ENCODE data around the gene MLXIP. TPM values are rescaled to one million over a fixed set of nuclear protein-coding genes. Genes with fewer than 3 reads are reported as not detected.

Gene MLXIP
- total and polyA plus RNA-seq, 2 of the 8 experiments (the other 6 are each of a cell fraction or from before 2014, with no cell fraction given) = 5.5 to 40.5 TPM

DNA sequence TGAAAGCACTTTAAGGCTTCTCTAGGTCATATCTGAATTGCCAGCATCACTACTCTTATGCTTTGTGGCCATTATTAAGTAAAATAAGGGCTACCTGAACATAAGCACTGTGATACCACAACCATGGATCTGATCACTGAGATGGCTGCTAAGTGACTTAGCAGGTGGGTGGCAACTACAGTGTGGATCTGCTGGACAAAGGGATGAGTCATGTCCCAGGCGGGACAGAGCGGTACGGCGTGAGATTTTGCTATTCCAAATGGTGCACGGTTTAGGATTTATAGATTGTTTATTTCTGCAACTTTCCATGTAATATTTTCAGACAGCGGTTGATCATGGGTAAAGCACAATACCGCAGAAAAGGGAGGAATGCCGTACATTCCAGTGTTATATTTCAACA lies 39.4 kb downstream of the MLXIP start:
- Histone ChIP-seq H3K79me1 (ENCODE audit: low read depth, low read length) (no peaks in the 10 kb centered on the region; the same call in 1 of the 2 replicates), H2BK20ac (ENCODE audit: low read length) (no peak overlapping the region), H2BK12ac (ENCODE audit: low read depth, low read length) (no peak overlapping the region), H4K8ac (ENCODE audit: extremely low read depth, insufficient read depth, low read length) (no peak overlapping the region), H3K56ac (replicated peaks; ENCODE audit: insufficient read length, low read depth, low read length) (no peak overlapping the region), H2BK5ac (ENCODE audit: low read depth, low read length) (no peak overlapping the region), H3K23ac (ENCODE audit: insufficient read length) (no peak overlapping the region), H3K79me2 (ENCODE audit: control insufficient read depth in 1 of 2, insufficient read depth in 2 of 2, low read length in 2 of 2) (no peaks in the 10 kb centered on the region), H3K4ac (replicated peaks; ENCODE audit: insufficient read length, low read depth, low read length) (no peak overlapping the region), H2BK120ac (replicated peaks; ENCODE audit: low read depth, low read length) (no peak overlapping the region), H4K91ac (replicated peaks; ENCODE audit: insufficient read length, low read length) (no peak overlapping the region), H3K27ac (ENCODE audit: low read depth, low read length) (no peak overlapping the region), H3K36me3 (ENCODE audit: control insufficient read depth in 2 of 4, insufficient read depth in 4 of 4, low read length in 3 of 4) (no peaks in the 10 kb centered on the region), H3K18ac (ENCODE audit: extremely low read depth, low read length) (no peak overlapping the region), H4K5ac (ENCODE audit: insufficient read length, low read depth, low read length) (no peak overlapping the region), H3K27me3 (replicated peaks in 1 of 4; ENCODE audit: control insufficient read depth in 3 of 4, extremely low read depth in 1 of 4, insufficient read depth in 3 of 4, low read length in 3 of 4) (no peaks in the 10 kb centered on the region), H3K14ac (ENCODE audit: insufficient read length) (no peak overlapping the region), H3K9ac (replicated peaks in 1 of 4; ENCODE audit: extremely low read depth in 1 of 4, low read depth in 3 of 4, low read length in 3 of 4) (no peak overlapping the region), H2AFZ (ENCODE audit: low read length) (no peak overlapping the region), H3K4me3 (ENCODE audit: extremely low read depth in 1 of 4, insufficient read depth in 2 of 4, low read depth in 3 of 4, low read length in 4 of 4) (no peak overlapping the region), H2BK15ac (ENCODE audit: low read length) (no peak overlapping the region), H3K4me2 (ENCODE audit: insufficient read depth in 1 of 2, low read depth in 2 of 2, low read length in 2 of 2) (no peak overlapping the region), H2AK5ac (ENCODE audit: low read depth, low read length) (0 out of 2 replicates have a peak overlapping the region, but pooled peaks have one; percentile 28), H4K20me1 (replicated peaks in 1 of 2; ENCODE audit: control insufficient read depth in 1 of 2, insufficient read depth in 2 of 2, low read length in 2 of 2) (peaks cover 0 to 3% of the 10 kb centered on the region in 2 experiments), H3K9me3 (ENCODE audit: insufficient read depth in 2 of 2, low read depth in 1 of 2, low read length in 1 of 2) (no peaks in the 10 kb centered on the region), H3K4me1 (replicated peaks in 1 of 4; ENCODE audit: control insufficient read depth in 3 of 4, insufficient read depth in 4 of 4, low read length in 3 of 4) (peaks cover 0 to 2% (median under 1%) of the 10 kb centered on the region in 4 experiments; a peak in 2 of 7 replicates), H3K23me2 (ENCODE audit: low read depth, low read length) (no peaks in the 10 kb centered on the region)
- FAIRE-seq (no peak), DNase-seq (ENCODE audit: low read depth in 1 of 2, low spot score in 2 of 2) (no peak)
- ChIA-PET POLR2A (ENCODE audit: partially characterized antibody) (no interaction called here), CTCF (ENCODE audit: partially characterized antibody) (interaction anchor here (1.2 to 18.2 kb wide), 5 partner anchors 11 to 90 kb away, joined by 3 to 379 read pairs (median 5); no protein-coding TSS in a partner anchor)
- no peak for TF ChIP-seq NANOG (IDR thresholded peaks at IDR 0.05; ENCODE audit: insufficient read depth, low read depth, low read length, poor library complexity, severe bottlenecking)
- TF ChIP-seq TCF12 (IDR thresholded peaks at IDR 0.05; ENCODE audit: low read depth, low read length) = no peak
- TF ChIP-seq GABPA (IDR thresholded peaks at IDR 0.05; ENCODE audit: borderline replicate concordance, insufficient read depth, low read length) = no peak
- TF ChIP-seq SUZ12 (IDR thresholded peaks at IDR 0.05; ENCODE audit: low read length) = no peak
- TF ChIP-seq SIX5 (IDR thresholded peaks at IDR 0.05; ENCODE audit: low read depth, low read length) = no peak
- WGBS, 2 experiments (ENCODE audit: extremely low coverage in 1 of 2, insufficient coverage in 1 of 2, insufficient read length in 1 of 2, insufficient replicate concordance in 2 of 2, low coverage in 1 of 2, low lambda C conversion rate in 2 of 2, missing lambda C conversion rate in 1 of 2) = 91% methylated on average over 8 of the region's 8 CpGs; no CpG with 5 or more reads in 1 of the 2 experiments
